PC-9 (cell line): ENCODE results near the gene ERMP1.

Experiments
- CTCF ChIP-seq: fragments of 200-600 bp; sonication (generic); conservative IDR thresholded peaks from 2 replicates; pipeline ENCODE4 v1.6.1; 2017; ENCODE audit warnings: mixed run types, antibody characterized with exemption, mild to moderate bottlenecking, moderate library complexity
- EZH2 ChIP-seq: fragments of 200-600 bp; sonication (generic); IDR thresholded peaks from 2 replicates; pipeline ENCODE4 v1.8.0; 2017; ENCODE audit warnings: antibody characterized with exemption, low read depth

GRCh38 chr9:5864446-5864845, 31.5 kb upstream of the ERMP1 start:
- no peak for TF ChIP-seq CTCF
- TF ChIP-seq EZH2: no peak
